Measurements from ENCODE around the gene SDK1.

Gene SDK1

DNA sequence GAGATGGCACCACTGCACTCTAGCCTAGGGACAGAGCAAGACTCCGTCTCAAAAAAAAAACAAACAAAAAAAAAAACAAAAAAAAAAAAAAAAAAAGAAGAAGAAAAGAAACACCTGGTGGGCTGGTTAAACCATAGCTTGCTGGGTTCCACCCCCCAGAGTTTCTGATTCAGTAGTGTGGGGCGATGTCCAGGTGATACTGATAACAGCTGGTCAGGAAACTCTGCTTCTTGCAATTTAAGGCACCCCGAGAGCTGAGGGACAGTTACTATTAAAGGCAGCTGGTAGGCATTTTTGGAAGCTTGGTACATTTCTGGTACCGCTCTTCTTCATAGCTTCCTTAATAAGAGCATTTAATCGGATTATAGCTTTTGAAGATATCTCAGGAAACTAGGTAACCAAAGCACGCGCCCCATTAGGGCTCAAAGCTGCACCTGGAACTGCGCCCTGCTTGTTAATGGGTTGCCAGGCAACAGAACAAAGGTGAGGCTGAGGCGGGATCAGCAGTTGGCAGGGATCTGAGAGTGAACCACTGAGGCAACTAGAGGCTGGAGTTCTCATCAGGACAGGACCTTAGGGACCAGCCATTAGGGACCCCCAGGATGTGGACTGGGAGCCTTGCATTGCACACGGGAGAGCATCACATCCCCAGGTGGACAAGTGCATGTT, 6.5 kb upstream of the SDK1 start:
- Histone ChIP-seq H3K9ac (ENCODE audit: low read length) (no peak overlapping the region), H3K9me3 (ENCODE audit: control insufficient read depth, low read length) (peaks cover 6% of the 10 kb centered on the region), H3K4me3 (ENCODE audit: low read length) (no peak overlapping the region), H3K36me3 (ENCODE audit: control insufficient read depth, insufficient read depth, low read length, severe bottlenecking) (no peaks in the 10 kb centered on the region), H3K27me3 (replicated peaks; ENCODE audit: control insufficient read depth, insufficient read depth, low read length) (no peaks in the 10 kb centered on the region), H3K4me1 (ENCODE audit: control insufficient read depth, insufficient read depth, low read length) (peaks cover 4% of the 10 kb centered on the region)
- DNase-seq (ENCODE audit: low read depth): no peak

DNA sequence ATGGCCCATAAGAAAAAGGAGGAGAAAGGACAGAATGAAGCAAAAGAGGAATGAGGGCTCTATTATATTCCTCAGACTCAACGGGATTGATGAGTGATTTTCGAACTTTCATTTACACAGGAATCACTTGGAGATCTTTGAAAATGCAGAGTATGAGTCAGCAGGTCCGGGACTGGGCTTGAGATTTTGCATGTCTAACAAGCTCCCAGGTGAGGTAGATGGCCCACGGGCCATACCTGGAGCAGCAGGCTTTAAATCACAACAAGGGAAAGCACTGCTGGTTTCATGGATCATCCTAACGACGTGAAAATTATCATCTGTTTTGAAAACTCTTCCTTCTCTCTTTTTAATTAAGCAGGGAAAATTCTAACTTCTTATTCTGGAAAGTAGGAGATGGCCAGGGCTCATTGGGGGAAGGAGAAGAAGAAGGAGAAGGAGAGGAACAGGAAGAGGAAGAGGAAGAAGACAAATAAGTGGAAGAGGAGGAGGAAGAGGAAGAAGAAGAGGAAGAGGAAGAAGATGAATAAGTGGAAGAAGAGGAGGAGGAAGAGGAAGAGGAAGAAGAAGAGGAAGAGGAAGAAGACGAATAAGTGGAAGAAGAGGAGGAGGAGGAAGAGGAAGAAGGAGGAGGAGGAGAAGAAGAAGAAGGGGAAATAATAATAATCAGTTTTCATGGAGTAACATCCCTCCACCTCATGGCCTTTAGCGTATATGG, 3.8 kb upstream of the SDK1 start:
- no peaks in the 10 kb centered on the region for H3K27me3 ChIP-seq (replicated peaks; ENCODE audit: control insufficient read depth, insufficient read depth, low read length)
- H3K4me1 ChIP-seq (ENCODE audit: control insufficient read depth, insufficient read depth, low read length): peaks cover 14% of the 10 kb centered on the region
- H3K36me3 ChIP-seq (ENCODE audit: control insufficient read depth, insufficient read depth, low read length, severe bottlenecking): no peaks in the 10 kb centered on the region
- H3K4me3 ChIP-seq (ENCODE audit: low read length): no peak overlapping the region
- no peak for DNase-seq (ENCODE audit: low read depth)
- no peaks in the 10 kb centered on the region for H3K9me3 ChIP-seq (ENCODE audit: control insufficient read depth, low read length)
- H3K9ac ChIP-seq (ENCODE audit: low read length): no peak overlapping the region

- no peak for DNase-seq (ENCODE audit: low read depth)
- no peaks in the 10 kb centered on the region for H3K9me3 ChIP-seq (ENCODE audit: control insufficient read depth, low read length)
- peaks cover 22% of the 10 kb centered on the region for H3K4me1 ChIP-seq (ENCODE audit: control insufficient read depth, insufficient read depth, low read length)
- no peaks in the 10 kb centered on the region for H3K36me3 ChIP-seq (ENCODE audit: control insufficient read depth, insufficient read depth, low read length, severe bottlenecking)
- no peaks in the 10 kb centered on the region for H3K27me3 ChIP-seq (replicated peaks; ENCODE audit: control insufficient read depth, insufficient read depth, low read length)
- peak overlapping the region; percentile 83 for H3K4me3 ChIP-seq (ENCODE audit: low read length)
- H3K9ac ChIP-seq (ENCODE audit: low read length): peak overlapping the region; percentile 51
Measured at GRCh38 chr7:3300221-3300650, 816 bp upstream of the SDK1 start.

- no peaks in the 10 kb centered on the region for H3K36me3 ChIP-seq (ENCODE audit: control insufficient read depth, insufficient read depth, low read length, severe bottlenecking)
- peak; percentile 37 for DNase-seq (ENCODE audit: low read depth)
- H3K9ac ChIP-seq (ENCODE audit: low read length): no peak overlapping the region
- no peaks in the 10 kb centered on the region for H3K9me3 ChIP-seq (ENCODE audit: control insufficient read depth, low read length)
- peak overlapping the region; percentile 71 for H3K4me3 ChIP-seq (ENCODE audit: low read length)
- H3K27me3 ChIP-seq (replicated peaks; ENCODE audit: control insufficient read depth, insufficient read depth, low read length): no peaks in the 10 kb centered on the region
- peaks cover 29% of the 10 kb centered on the region for H3K4me1 ChIP-seq (ENCODE audit: control insufficient read depth, insufficient read depth, low read length)
Measured at GRCh38 chr7:3301449-3301731, 338 bp downstream of the SDK1 start.

DNA sequence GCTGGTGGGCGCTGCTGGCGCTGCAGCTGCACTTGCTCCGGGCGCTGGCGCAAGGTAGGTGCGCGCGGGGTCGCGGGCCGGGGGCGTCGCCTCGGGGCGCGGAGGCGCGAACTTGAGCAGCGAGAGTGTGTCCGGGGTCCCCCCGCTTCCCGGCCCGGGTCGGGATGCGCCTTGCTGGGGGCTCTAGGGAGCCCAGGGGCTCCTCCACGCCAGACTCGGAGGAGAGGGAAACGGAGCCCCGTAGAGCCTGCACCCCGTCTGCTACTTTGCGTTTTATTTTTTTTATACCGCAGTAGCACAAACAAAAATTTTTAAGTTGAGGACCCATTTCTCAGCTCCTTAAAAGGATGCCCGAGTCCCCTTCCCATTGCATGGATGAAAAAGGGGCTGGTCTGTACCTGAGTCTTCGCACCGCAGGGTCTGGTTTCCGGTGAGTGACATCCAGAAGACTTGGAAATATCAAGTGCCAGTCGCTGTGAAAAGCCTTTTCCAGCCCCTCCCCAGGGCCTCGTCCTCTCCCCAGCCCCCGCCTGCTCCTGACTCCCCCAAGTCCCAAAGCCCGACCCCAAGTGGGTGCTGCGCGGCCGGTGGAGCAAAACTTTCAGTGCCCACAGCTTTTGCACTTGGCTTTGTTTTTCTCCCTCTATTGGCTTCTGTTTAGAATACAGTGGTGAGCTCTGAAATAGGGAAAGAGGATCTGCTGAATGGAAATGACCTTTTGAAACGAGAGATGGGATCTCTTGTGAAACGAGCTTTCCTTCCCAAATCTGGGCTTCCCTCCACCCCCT, 973 bp downstream of the SDK1 start:
- peak; percentile 55 for DNase-seq (ENCODE audit: low read depth)
- peaks cover 29% of the 10 kb centered on the region for H3K4me1 ChIP-seq (ENCODE audit: control insufficient read depth, insufficient read depth, low read length)
- H3K36me3 ChIP-seq (ENCODE audit: control insufficient read depth, insufficient read depth, low read length, severe bottlenecking): no peaks in the 10 kb centered on the region
- peak overlapping the region; percentile 84 for H3K4me3 ChIP-seq (ENCODE audit: low read length)
- H3K9ac ChIP-seq (ENCODE audit: low read length): peak overlapping the region; percentile 63
- no peaks in the 10 kb centered on the region for H3K27me3 ChIP-seq (replicated peaks; ENCODE audit: control insufficient read depth, insufficient read depth, low read length)
- H3K9me3 ChIP-seq (ENCODE audit: control insufficient read depth, low read length): no peaks in the 10 kb centered on the region

DNA sequence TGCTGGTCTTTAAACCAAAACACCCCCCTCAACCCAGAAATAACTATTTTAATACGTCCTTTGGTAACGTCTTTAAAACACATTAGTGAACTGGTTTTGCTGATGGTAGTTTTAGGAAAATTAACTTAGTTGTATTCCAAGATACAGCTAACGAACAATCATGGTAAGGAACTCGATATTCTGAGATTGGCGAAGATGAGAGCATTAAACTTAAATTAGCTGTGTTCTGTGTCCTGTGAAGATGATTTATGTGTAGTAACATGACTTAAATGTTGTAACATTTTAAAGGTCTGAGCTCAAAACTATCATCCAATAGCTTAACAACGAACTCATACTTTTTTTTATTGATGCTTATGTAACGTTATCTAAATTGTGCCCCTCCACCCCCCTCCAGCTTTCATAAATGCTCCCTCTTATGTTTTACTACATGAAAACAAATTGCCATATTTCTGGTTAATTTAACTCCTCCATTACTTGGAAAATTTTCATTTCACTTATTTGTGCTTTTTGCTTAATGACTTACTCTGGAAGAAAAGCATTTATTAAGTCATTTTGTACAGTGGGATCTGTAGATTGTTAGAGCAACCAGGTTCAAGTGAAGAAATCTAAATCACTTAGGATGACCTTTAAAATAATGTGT, 1.7 kb downstream of the SDK1 start:
- DNase-seq (ENCODE audit: low read depth): no peak
- peak overlapping the region; percentile 84 for H3K4me3 ChIP-seq (ENCODE audit: low read length)
- H3K9ac ChIP-seq (ENCODE audit: low read length): no peak overlapping the region

GRCh38 chr7:3304131-3304530, 3.1 kb downstream of the SDK1 start:
- Histone ChIP-seq H3K9me3 (ENCODE audit: control insufficient read depth, low read length) (no peaks in the 10 kb centered on the region), H3K4me3 (ENCODE audit: low read length) (no peak overlapping the region), H3K27me3 (replicated peaks; ENCODE audit: control insufficient read depth, insufficient read depth, low read length) (no peaks in the 10 kb centered on the region), H3K4me1 (ENCODE audit: control insufficient read depth, insufficient read depth, low read length) (peaks cover 25% of the 10 kb centered on the region), H3K36me3 (ENCODE audit: control insufficient read depth, insufficient read depth, low read length, severe bottlenecking) (no peaks in the 10 kb centered on the region), H3K9ac (ENCODE audit: low read length) (no peak overlapping the region)
- DNase-seq (ENCODE audit: low read depth): no peak

More for the DNA sequence above, 1.7 kb downstream of the SDK1 start:
- H3K36me3 ChIP-seq (ENCODE audit: control insufficient read depth, insufficient read depth, low read length, severe bottlenecking): no peaks in the 10 kb centered on the region
- H3K4me1 ChIP-seq (ENCODE audit: control insufficient read depth, insufficient read depth, low read length): peaks cover 29% of the 10 kb centered on the region
- no peaks in the 10 kb centered on the region for H3K27me3 ChIP-seq (replicated peaks; ENCODE audit: control insufficient read depth, insufficient read depth, low read length)
- no peaks in the 10 kb centered on the region for H3K9me3 ChIP-seq (ENCODE audit: control insufficient read depth, low read length)

GRCh38 chr7:3307435-3307834, 6.4 kb downstream of the SDK1 start:
- no peaks in the 10 kb centered on the region for H3K9me3 ChIP-seq (ENCODE audit: control insufficient read depth, low read length)
- no peaks in the 10 kb centered on the region for H3K27me3 ChIP-seq (replicated peaks; ENCODE audit: control insufficient read depth, insufficient read depth, low read length)
- DNase-seq (ENCODE audit: low read depth): no peak
- no peaks in the 10 kb centered on the region for H3K36me3 ChIP-seq (ENCODE audit: control insufficient read depth, insufficient read depth, low read length, severe bottlenecking)
- no peak overlapping the region for H3K9ac ChIP-seq (ENCODE audit: low read length)
- H3K4me3 ChIP-seq (ENCODE audit: low read length): no peak overlapping the region
- H3K4me1 ChIP-seq (ENCODE audit: control insufficient read depth, insufficient read depth, low read length): peaks cover 15% of the 10 kb centered on the region

DNA sequence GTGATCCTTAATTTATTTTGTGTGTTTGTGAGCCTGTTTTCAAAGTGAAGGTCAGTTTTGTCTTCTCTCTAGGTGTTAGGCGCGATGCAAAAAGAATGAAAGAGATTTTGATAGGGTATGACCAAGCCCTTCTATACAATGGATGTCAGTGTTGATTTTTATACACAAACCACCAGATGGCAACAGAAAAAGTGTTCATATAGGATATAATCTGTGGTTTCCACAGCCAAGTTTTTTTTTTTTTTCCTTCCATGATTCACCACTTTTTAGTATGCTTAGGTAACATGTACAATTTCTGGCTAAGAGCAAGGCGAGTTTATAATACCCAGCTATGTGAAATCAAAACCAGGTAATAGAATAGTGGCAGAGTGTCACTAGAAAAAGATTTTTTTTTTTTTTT, 8.1 kb downstream of the SDK1 start:
- Histone ChIP-seq H3K9ac (ENCODE audit: low read length) (no peak overlapping the region), H3K36me3 (ENCODE audit: control insufficient read depth, insufficient read depth, low read length, severe bottlenecking) (no peaks in the 10 kb centered on the region), H3K9me3 (ENCODE audit: control insufficient read depth, low read length) (no peaks in the 10 kb centered on the region), H3K4me1 (ENCODE audit: control insufficient read depth, insufficient read depth, low read length) (peaks cover 8% of the 10 kb centered on the region), H3K27me3 (replicated peaks; ENCODE audit: control insufficient read depth, insufficient read depth, low read length) (no peaks in the 10 kb centered on the region), H3K4me3 (ENCODE audit: low read length) (no peak overlapping the region)
- DNase-seq (ENCODE audit: low read depth): no peak

DNA sequence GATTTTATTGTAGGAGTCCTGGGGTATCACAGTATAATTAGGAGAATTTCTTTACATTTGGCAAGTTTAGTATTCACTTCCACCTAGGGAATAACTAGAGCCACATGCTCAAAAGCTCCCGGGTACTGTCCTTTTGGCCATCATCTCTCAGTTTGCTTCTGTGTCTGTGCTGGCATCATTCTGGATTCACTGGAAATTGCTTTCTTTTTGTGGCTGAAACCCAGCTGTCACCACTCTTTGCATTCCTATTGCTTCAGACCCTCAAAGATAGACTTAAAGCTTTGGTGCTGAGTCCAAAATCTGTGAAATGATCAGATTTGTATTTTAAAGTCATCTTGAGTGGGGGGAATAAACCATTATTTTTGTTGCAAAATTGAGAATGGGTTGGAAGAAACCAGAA, 8.9 kb downstream of the SDK1 start:
- Histone ChIP-seq H3K4me1 (ENCODE audit: control insufficient read depth, insufficient read depth, low read length) (peaks cover 8% of the 10 kb centered on the region), H3K27me3 (replicated peaks; ENCODE audit: control insufficient read depth, insufficient read depth, low read length) (no peaks in the 10 kb centered on the region), H3K4me3 (ENCODE audit: low read length) (no peak overlapping the region), H3K9me3 (ENCODE audit: control insufficient read depth, low read length) (no peaks in the 10 kb centered on the region), H3K9ac (ENCODE audit: low read length) (no peak overlapping the region), H3K36me3 (ENCODE audit: control insufficient read depth, insufficient read depth, low read length, severe bottlenecking) (no peaks in the 10 kb centered on the region)
- DNase-seq (ENCODE audit: low read depth): no peak

- Histone ChIP-seq H3K27me3 (replicated peaks; ENCODE audit: control insufficient read depth, insufficient read depth, low read length) (no peaks in the 10 kb centered on the region), H3K9ac (ENCODE audit: low read length) (no peak overlapping the region), H3K36me3 (ENCODE audit: control insufficient read depth, insufficient read depth, low read length, severe bottlenecking) (no peaks in the 10 kb centered on the region), H3K4me3 (ENCODE audit: low read length) (no peak overlapping the region), H3K9me3 (ENCODE audit: control insufficient read depth, low read length) (no peaks in the 10 kb centered on the region), H3K4me1 (ENCODE audit: control insufficient read depth, insufficient read depth, low read length) (peaks cover under 1% of the 10 kb centered on the region)
- no peak for DNase-seq (ENCODE audit: low read depth)
Measured at GRCh38 chr7:3310884-3311283, 9.8 kb downstream of the SDK1 start.

All from adipocyte (in vitro differentiated cells).